HG03280 (cell line): ENCODE results near the gene CEP126.

Source experiments
- ATAC-seq: cut with Tn5 transposase; IDR thresholded peaks from one replicate; pipeline ENCODE4 v1.9.1; 2021; ENCODE audit warnings: mild to moderate bottlenecking, moderate library complexity; ENCODE audit not compliant: unreplicated experiment

Gene CEP126

DNA sequence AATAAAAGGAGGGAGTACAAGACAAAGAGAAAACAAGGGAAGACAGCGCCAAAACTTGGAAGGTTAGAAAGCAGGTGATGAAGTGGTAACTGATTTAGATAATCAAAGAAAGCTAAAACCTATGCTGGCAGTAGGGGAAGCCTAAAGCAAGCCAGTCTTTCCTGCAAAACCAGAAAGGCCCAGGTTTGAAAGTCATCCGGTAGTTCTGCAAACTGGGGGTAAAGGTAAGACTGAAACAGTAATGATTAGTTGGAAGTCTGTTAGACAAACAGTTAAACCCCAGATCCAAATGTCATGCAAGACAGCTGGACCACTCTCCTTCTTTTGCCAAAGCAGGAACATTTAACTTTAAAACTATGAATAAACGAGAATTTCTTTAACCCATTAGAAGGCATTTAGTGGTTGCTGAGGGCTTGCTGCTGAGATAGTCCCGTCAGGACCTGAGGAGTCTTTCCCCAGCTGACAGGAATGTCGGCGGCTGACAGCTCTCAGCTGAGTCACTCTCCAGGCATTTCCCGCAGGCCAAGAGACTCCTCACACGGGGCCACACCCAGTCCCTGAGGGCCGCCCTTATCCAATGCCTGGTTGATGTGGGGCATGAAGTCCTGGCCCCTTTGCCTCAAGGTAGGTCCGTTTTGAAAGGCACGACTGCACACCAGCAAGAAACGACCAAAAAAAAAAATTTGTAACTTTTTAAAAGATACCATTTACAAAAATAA lies 96.1 kb downstream of the CEP126 start:
- no peak for ATAC-seq

DNA sequence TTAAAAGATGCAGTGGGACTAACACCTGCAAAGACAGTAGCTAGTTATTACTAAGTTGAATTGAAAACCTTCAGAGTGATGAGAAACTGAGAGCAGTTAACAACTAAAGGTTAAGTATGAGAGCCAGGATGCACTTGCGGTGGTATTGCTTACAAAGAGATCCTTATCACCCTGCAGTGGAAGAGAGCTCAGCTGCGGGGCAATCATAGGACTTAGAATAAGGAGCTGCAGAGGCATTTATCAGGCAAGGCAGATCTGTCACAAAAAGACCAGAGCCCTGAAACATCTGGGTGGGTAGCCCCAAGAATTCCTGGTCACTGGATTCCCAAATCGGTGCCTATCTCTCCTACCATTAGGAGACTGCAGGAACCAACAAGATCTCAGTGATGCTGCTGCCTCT lies 98.1 kb downstream of the CEP126 start:
- ATAC-seq: no peak

DNA sequence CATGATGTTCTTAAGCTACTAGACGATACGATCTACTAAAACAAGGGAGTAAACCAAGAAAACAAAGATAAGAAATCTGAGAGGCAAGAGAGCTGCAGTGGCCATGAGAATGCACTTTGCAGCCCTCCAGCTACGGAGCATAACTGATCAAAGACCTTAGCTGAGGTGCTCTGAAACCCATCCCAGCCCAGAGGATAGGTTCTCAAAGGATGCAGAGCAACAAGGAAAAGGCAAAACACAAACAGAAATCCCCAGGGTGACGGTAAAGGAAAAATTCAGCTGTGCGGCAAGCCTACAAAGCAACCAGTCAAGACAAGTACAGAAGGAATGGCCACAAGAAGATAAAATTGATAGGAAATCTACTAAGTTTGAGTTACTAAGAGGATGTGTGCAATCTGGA lies 99.9 kb downstream of the CEP126 start:
- no peak for ATAC-seq

DNA sequence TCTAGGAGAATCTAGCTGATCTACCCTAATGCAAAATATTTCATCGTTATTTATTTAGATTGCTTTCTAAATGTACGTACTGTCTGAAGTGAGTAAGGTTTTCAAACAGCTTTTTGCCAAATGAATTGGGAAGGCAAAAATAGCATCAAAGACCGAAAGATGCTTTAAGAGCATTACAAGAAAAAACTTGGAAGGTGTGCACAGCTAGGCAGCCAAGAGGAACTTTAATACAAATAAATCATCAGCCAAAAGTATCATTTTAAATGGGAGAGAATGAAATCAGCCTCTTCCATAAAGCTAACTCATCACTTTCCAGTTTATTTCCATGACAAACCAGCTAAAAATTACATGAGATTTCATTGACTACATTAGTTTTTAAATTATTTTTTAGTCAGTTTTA lies 102.2 kb downstream of the CEP126 start:
- ATAC-seq: no peak

DNA sequence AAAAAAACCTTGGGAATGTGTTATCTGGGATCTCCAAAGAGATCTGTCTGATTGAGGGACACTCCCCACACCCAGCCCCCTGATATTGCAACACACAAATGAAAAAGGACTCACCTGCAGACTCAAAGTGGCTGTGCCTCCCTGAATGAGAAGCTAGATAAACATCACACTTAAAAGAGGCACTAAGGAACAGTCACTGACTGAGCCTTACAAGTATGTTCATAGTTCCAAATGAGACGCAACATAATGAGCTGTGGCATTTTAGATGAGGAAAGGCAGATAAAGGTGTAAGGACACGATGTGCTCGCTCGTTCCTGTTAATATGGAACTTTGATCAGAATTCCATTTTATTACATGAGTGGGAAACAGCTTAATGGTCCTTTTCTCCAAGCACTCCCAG lies 111.4 kb downstream of the CEP126 start:
- ATAC-seq: no peak

DNA sequence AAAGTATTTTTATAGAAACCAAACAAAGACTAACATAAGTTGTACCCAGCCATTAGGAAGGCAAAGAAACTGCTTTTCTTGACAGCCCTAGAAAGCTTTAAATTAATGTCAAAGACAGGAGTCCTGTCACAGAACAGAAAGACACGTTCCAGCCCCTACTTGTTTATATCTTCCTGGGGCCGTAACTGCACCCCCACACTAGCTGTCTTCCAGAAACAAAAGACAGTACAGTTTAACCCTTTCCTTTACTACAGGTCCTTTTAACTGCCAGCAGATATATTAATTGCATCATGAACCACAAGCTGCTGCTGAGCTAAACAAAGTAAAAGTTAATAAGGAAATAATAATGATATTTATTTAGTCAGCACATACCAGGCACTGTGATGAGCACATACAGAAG lies 112.1 kb downstream of the CEP126 start:
- no peak for ATAC-seq

DNA sequence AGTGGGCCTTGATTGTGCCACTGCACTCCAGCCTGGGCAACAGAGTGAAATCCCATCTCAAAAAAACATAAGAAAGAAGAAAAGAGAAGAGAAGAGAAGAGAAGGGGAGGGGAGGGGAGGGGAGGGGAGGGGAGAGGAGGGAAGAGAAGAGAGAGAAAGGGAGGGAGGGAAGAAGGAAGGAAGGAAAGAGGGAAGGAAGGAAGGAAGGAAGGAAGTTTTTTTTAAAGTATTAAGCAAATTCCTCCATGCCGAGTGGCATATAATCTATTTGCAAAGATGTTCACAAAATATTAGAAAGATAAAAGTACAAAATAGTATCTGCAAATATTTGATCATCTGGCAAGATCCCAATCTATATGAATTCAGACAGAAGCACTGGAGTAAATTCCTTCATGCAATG lies 121.9 kb downstream of the CEP126 start:
- no peak for ATAC-seq

DNA sequence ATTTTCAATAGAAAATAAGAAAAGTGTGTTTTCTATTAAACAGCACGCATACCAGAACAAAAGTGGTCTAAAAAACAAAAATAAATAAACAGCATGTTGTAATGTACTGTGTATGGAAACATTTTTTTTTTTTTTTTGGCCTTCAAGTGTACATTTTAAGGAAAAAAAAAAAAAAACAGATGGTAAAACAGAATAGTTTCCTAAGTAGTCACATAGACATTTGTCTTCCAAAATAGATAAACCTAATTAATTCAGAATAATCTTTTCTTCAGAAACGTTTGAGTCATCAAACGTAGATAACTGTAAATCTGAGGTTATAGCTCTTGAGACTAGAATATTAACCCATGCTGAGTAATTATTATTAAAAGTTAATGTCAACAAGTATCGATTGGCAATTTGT lies 132.0 kb downstream of the CEP126 start:
- ATAC-seq: no peak

DNA sequence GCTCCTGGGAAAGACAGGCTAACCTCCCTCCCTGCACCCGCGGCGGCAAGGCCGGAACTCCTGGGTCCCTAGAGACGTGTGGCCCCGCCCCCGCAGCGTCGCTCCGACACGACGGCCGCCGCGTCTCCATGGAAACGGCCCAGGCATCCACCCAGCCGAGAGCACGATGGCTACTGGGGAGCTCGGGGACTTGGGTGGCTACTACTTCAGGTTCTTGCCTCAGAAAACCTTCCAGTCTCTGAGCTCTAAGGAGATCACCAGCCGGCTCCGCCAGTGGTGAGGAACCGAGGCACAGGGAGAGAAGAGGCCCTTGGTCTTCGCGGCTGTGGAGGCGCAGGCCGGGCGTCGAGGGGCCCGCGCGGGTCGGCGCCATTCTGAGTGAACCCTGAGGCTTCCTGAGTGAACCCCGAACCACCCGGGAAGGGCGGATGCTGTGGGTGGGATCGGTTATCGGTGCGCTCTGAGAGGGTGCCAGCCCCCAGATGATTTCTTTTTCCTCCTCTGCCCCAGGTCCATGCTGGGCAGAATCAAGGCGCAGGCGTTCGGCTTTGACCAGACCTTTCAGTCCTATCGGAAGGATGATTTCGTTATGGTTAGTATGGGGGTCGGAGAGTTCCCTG lies 132.6 kb downstream of the CEP126 start, which contains the start of gene CFAP300:
Gene CFAP300 (plus strand): TSS at position 133 of the 620 bp plus-strand sequence. CDS start 34 bp downstream, at position 167.
- no peak for ATAC-seq
